ENCODE results near the gene NR6A1.
A peak's percentile ranks its signal among the peaks of the same experiment; 100 is the strongest.

NR6A1 gene

GRCh38 chr9:124505901-124506346 lies 265.2 kb downstream of the NR6A1 start:
- no peak for DNase-seq (ENCODE audit: low read depth, low spot score)
- H3K4me3 ChIP-seq (ENCODE audit: low read length), result no peak overlapping the region

GRCh38 chr9:124505006-124505900 lies 265.9 kb downstream of the NR6A1 start:
- H3K4me3 ChIP-seq (ENCODE audit: low read length), result no peak overlapping the region
- DNase-seq (ENCODE audit: low read depth, low spot score), result no peak

- H3K4me3 ChIP-seq (ENCODE audit: low read length), result no peak overlapping the region
- DNase-seq (ENCODE audit: low read depth, low spot score), result no peak
These were observed 266.5 kb downstream of the NR6A1 start for GRCh38 chr9:124504530-124505005.

GRCh38 chr9:124503713-124504529 lies 267.2 kb downstream of the NR6A1 start:
- no peak overlapping the region for H3K4me3 ChIP-seq (ENCODE audit: low read length)
- DNase-seq (ENCODE audit: low read depth, low spot score), result no peak

- no peak for DNase-seq (ENCODE audit: low read depth, low spot score)
- H3K4me3 ChIP-seq (ENCODE audit: low read length), result no peak overlapping the region
These were observed 268.1 kb downstream of the NR6A1 start for GRCh38 chr9:124502711-124503702.

GRCh38 chr9:124501771-124502320 lies 269.3 kb downstream of the NR6A1 start:
- no peak overlapping the region for H3K4me3 ChIP-seq (ENCODE audit: low read length)
- no peak for DNase-seq (ENCODE audit: low read depth, low spot score)

- no peak for DNase-seq (ENCODE audit: low read depth, low spot score)
- H3K4me3 ChIP-seq (ENCODE audit: low read length), result no peak overlapping the region
These were observed 270.1 kb downstream of the NR6A1 start for GRCh38 chr9:124500796-124501611.

GRCh38 chr9:124500028-124500795 lies 270.9 kb downstream of the NR6A1 start:
- H3K4me3 ChIP-seq (ENCODE audit: low read length), result no peak overlapping the region
- no peak for DNase-seq (ENCODE audit: low read depth, low spot score)

GRCh38 chr9:124499216-124499615 lies 271.9 kb downstream of the NR6A1 start:
- no peak overlapping the region for H3K4me3 ChIP-seq (ENCODE audit: low read length)
- no peak for DNase-seq (ENCODE audit: low read depth, low spot score)

- no peak for DNase-seq (ENCODE audit: low read depth, low spot score)
- no peak overlapping the region for H3K4me3 ChIP-seq (ENCODE audit: low read length)
These were observed 272.5 kb downstream of the NR6A1 start for GRCh38 chr9:124498499-124499146.

- H3K4me3 ChIP-seq (ENCODE audit: low read length), result no peak overlapping the region
- DNase-seq (ENCODE audit: low read depth, low spot score), result no peak
These were observed 273.1 kb downstream of the NR6A1 start for GRCh38 chr9:124498040-124498439.

GRCh38 chr9:124497441-124497840 lies 273.7 kb downstream of the NR6A1 start:
- no peak for DNase-seq (ENCODE audit: low read depth, low spot score)
- H3K4me3 ChIP-seq (ENCODE audit: low read length), result no peak overlapping the region

GRCh38 chr9:124496463-124496862 lies 274.6 kb downstream of the NR6A1 start:
- DNase-seq (ENCODE audit: low read depth, low spot score), result no peak
- no peak overlapping the region for H3K4me3 ChIP-seq (ENCODE audit: low read length)

GRCh38 chr9:124496075-124496449 lies 275.0 kb downstream of the NR6A1 start:
- peak overlapping the region; percentile 22 for H3K4me3 ChIP-seq (ENCODE audit: low read length)
- DNase-seq (ENCODE audit: low read depth, low spot score), result peak; percentile 80

- H3K4me3 ChIP-seq (ENCODE audit: low read length), result peak overlapping the region; percentile 22
- DNase-seq (ENCODE audit: low read depth, low spot score), result peak; percentile 29
These were observed 275.7 kb downstream of the NR6A1 start for GRCh38 chr9:124495126-124496074.

Measured in Jurkat, Clone E6-1 (cell line).